Parathyroid adenoma (tissue), 2 donors: Measurements from ENCODE around the gene PKP4.
A peak's percentile ranks its signal among the peaks of the same experiment; 100 is the strongest.

ENCODE experiments used
- H2AFZ ChIP-seq: fragments of 300-600 bp; sonication (generic); one replicate; pipeline ENCODE4 v1.7.0; 2017; ENCODE audit warnings: antibody characterized with exemption, mild to moderate bottlenecking
- H3K27ac ChIP-seq: fragments of 300-600 bp; sonication (generic); one replicate; pipeline ENCODE4 v1.7.0; 2017
- H3K27me3 ChIP-seq: fragments of 300-600 bp; sonication (generic); one replicate; pipeline ENCODE4 v1.7.0; 2017; ENCODE audit warnings: low read length; ENCODE audit not compliant: control insufficient read depth, insufficient read depth
- H3K36me3 ChIP-seq: fragments of 300-600 bp; sonication (generic); one replicate; pipeline ENCODE4 v1.7.0; 2017; ENCODE audit warnings: low read length; ENCODE audit not compliant: control insufficient read depth, insufficient read depth
- H3K4me1 ChIP-seq: fragments of 300-600 bp; sonication (generic); one replicate; pipeline ENCODE4 v1.7.0; 2017; ENCODE audit warnings: control low read depth
- H3K4me2 ChIP-seq: fragments of 300-600 bp; sonication (generic); one replicate; pipeline ENCODE4 v1.7.0; 2017; ENCODE audit warnings: low read length
- H3K4me3 ChIP-seq: fragments of 300-600 bp; sonication (generic); one replicate; pipeline ENCODE4 v1.7.0; 2017; ENCODE audit warnings: low read depth, low read length
- H3K79me2 ChIP-seq: fragments of 300-600 bp; sonication (generic); one replicate; pipeline ENCODE4 v1.7.0; 2017; ENCODE audit warnings: control low read depth
- H3K9ac ChIP-seq: fragments of 300-600 bp; sonication (generic); one replicate; pipeline ENCODE4 v1.7.0; 2017; ENCODE audit warnings: mild to moderate bottlenecking
- H3K9me3 ChIP-seq: fragments of 300-600 bp; sonication (generic); one replicate; pipeline ENCODE4 v1.7.0; 2017; ENCODE audit warnings: low read length; ENCODE audit not compliant: control insufficient read depth
- TF ChIP-seq, protein P1 (sequence below): fragments of 300-600 bp; sonication (generic); IDR thresholded peaks from one replicate; pipeline ENCODE4 v1.7.0; 2017; ENCODE audit warnings: antibody characterized with exemption, mild to moderate bottlenecking
- donor health status: primary hyperparathyroidism.

Gene PKP4

GRCh38 chr2:158533009-158533408 is 76.3 kb downstream of the PKP4 start:
- H3K9ac ChIP-seq: no peak overlapping the region
- no peaks in the 10 kb centered on the region for H3K4me1 ChIP-seq
- no peak overlapping the region for H3K27ac ChIP-seq
- H2AFZ ChIP-seq: no peak overlapping the region
- H3K79me2 ChIP-seq: peaks cover 2% of the 10 kb centered on the region
- no peaks in the 10 kb centered on the region for H3K9me3 ChIP-seq
- no peaks in the 10 kb centered on the region for H3K27me3 ChIP-seq
- TF ChIP-seq, protein P1, sequence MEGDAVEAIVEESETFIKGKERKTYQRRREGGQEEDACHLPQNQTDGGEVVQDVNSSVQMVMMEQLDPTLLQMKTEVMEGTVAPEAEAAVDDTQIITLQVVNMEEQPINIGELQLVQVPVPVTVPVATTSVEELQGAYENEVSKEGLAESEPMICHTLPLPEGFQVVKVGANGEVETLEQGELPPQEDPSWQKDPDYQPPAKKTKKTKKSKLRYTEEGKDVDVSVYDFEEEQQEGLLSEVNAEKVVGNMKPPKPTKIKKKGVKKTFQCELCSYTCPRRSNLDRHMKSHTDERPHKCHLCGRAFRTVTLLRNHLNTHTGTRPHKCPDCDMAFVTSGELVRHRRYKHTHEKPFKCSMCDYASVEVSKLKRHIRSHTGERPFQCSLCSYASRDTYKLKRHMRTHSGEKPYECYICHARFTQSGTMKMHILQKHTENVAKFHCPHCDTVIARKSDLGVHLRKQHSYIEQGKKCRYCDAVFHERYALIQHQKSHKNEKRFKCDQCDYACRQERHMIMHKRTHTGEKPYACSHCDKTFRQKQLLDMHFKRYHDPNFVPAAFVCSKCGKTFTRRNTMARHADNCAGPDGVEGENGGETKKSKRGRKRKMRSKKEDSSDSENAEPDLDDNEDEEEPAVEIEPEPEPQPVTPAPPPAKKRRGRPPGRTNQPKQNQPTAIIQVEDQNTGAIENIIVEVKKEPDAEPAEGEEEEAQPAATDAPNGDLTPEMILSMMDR: no peak
- no peak overlapping the region for H3K4me2 ChIP-seq
- H3K4me3 ChIP-seq: no peak overlapping the region
- no peaks in the 10 kb centered on the region for H3K36me3 ChIP-seq

DNA sequence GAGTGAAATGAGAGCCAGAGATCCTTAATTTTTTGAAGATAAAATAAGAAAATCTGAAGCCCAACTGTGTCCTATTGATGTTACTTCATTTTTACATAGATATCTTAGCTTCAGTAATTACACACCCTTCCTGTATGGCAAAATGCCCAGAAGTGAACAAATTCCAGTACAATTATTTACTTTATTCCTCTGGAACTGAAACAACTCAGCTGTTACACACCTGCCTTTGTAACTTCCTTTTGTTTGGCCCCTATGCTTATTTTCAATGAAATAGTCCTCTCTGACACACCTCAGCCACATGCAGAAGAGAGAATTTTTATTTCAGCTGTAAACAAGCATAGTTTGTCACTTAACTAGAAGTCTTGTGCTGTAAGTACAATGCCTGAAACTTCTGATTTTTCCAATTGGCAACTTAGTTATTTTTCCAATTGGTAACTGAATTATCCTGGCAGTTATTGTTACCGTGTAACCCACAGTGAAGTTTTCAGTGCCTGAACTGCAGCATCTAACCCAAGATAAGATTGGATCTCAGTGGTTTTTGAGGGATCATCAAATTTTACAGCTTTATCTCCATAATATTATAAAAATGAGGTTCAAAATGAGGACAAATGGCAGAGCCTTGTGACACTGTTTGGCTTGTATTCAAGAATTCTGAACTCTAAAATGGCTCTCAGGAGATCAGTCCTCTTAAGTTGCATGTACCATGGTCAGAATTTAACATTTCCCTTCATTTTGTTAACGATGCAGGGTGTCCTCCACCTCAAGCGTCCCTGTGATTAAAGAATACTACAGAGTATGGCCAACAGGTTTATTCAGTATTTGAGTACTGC is 82.6 kb downstream of the PKP4 start:
- H3K27ac ChIP-seq: peak overlapping the region; percentile 20
- peak overlapping the region; percentile 33 for H3K4me2 ChIP-seq
- H3K79me2 ChIP-seq: no peaks in the 10 kb centered on the region
- H3K9me3 ChIP-seq: no peaks in the 10 kb centered on the region
- H3K36me3 ChIP-seq: peaks cover 2% of the 10 kb centered on the region
- TF ChIP-seq, protein P1: no peak
- H3K27me3 ChIP-seq: no peaks in the 10 kb centered on the region
- no peak overlapping the region for H2AFZ ChIP-seq
- peaks cover 10% of the 10 kb centered on the region for H3K4me1 ChIP-seq
- no peak overlapping the region for H3K4me3 ChIP-seq
- H3K9ac ChIP-seq: no peak overlapping the region

DNA sequence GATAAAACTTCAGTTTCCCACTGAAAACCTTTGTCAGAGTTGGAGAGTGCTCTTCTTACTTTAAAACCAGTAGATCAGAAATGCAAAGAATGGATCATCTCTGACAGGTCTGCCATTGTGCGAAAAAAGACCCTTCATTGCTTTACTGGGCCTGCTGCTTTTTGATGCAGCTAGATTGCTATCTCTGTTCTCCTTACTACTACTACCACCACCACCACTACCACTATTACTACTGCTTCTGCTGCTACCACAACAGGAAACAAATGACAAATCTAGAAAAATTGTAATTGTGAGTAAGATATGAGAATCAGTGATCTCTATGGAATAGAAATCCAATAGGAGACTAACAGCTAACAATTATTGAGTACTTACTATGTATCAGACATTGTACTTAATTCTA is 85.8 kb downstream of the PKP4 start:
- no peaks in the 10 kb centered on the region for H3K79me2 ChIP-seq
- H2AFZ ChIP-seq: no peak overlapping the region
- H3K4me3 ChIP-seq: no peak overlapping the region
- no peaks in the 10 kb centered on the region for H3K9me3 ChIP-seq
- no peak overlapping the region for H3K27ac ChIP-seq
- no peak overlapping the region for H3K9ac ChIP-seq
- no peak overlapping the region for H3K4me2 ChIP-seq
- H3K36me3 ChIP-seq: peaks cover 2% of the 10 kb centered on the region
- H3K4me1 ChIP-seq: peaks cover 10% of the 10 kb centered on the region
- H3K27me3 ChIP-seq: no peaks in the 10 kb centered on the region
- TF ChIP-seq, protein P1: no peak

- peaks cover 10% of the 10 kb centered on the region for H3K4me1 ChIP-seq
These were observed 87.2 kb downstream of the PKP4 start for GRCh38 chr2:158543957-158544356.

More at GRCh38 chr2:158543957-158544356, 87.2 kb downstream of the PKP4 start:
- Histone ChIP-seq H3K36me3 (peaks cover 2% of the 10 kb centered on the region), H3K79me2 (no peaks in the 10 kb centered on the region), H3K9me3 (no peaks in the 10 kb centered on the region), H3K4me3 (no peak overlapping the region), H2AFZ (no peak overlapping the region), H3K27ac (no peak overlapping the region), H3K27me3 (no peaks in the 10 kb centered on the region), H3K4me2 (no peak overlapping the region), H3K9ac (no peak overlapping the region)
- TF ChIP-seq, protein P1: no peak
